CD4-positive, alpha-beta T cell treated with Interleukin-15 for 4 hours (primary cell): ENCODE measurements around the gene MED12L.

ENCODE experiments used
- DNase-seq: peaks from one replicate; pipeline ENCODE4 v3.0.0-alpha.2; 2020; ENCODE audit warnings: low spot score

The MED12L gene

DNA sequence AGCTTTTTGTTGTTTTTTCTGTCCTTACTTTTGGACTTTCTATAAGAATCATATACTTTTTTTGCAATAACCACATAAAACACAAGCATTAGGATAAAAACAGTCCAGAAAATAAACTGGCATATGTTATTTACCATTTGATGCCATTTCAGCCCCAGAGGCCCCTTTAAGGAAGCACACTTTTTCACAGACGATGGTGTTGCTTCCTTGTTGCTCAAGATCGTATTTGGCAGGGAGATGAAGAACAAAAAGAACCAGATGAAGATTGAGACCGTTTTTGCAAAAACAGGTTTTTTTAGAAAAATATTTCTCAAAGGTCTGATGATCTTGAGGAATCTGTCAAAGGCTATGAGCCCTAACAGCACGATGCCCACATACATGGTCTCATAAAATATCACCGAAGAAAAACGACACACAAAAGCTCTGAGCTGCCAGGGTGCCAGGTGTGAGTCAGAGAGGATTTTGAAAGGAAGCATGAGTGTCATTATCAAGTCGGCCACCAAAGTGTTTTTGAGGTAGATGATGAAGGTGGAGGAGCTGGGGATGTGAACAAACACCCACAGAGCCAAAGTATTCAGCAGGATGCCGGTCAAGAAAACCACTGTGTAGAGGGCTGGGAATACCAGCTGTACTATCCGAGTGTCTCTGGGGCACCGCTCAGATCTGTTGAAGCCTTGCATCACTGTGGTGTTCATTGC is 243.0 kb downstream of the MED12L start:
- DNase-seq, result peak; percentile 27

- no peak for DNase-seq
Observed at GRCh38 chr3:151329363-151329762, 243.9 kb downstream of the MED12L start, which contains the start of gene P2RY13. TSS of gene P2RY13 (minus strand) at chr3:151329549. CDS start at chr3:151329528, 21 bp downstream.

DNA sequence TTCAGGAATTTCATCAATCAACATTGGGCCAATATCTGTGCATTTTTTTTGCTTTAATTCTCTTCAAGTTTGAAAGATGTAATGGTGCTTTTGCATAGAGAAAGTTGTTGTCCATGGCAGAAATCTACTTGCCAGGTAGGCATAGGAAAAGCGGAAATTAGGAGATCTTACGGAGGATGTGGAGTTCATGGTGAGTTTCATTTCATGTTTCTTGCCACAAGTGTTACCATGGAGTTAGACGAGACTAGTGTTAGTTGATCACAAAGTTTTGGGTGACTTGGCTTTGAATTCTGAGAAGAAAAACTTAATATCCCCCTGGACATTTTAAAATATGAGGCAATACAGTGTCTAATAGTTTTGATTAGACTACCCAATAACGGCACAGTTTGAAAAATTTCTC is 244.9 kb downstream of the MED12L start:
- DNase-seq, result no peak

DNA sequence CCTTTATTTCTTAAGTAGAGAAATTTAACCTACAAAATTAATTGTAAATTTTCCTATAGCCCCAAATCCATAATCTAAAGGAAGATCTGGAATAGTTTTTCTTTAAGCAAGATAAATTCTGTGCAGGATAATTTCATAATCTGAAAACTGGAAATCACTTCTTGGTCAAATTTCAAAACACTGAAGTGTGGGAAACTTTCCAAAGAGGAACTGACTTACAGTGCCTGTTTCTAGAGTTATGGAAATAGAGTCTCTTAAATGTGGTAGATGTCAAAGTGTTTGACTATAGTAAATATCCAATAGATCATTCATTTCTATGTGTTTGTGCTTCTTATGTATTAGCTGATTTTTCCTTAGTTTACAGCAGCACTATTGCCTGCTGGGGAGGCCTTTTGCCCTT is 245.4 kb downstream of the MED12L start:
- DNase-seq, result no peak

DNA sequence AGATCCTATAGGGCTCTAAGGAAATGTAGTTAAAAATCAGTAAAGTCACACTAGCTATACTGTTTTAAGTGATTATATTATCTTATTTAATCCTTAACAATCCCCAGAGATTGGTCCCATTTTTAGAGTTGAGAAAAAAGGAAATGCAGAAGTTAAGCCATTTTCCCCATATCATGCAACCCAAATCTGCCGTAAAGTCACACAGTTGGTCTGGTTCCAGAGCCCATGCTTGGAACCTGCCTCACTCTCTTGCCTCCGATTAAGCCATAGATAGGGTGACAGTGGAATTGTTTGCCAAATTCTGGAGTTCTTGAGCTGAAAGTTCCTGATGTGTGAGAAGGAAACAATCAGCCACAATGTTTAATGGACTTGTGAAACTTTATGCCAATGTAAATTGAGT is 246.2 kb downstream of the MED12L start:
- no peak for DNase-seq

DNA sequence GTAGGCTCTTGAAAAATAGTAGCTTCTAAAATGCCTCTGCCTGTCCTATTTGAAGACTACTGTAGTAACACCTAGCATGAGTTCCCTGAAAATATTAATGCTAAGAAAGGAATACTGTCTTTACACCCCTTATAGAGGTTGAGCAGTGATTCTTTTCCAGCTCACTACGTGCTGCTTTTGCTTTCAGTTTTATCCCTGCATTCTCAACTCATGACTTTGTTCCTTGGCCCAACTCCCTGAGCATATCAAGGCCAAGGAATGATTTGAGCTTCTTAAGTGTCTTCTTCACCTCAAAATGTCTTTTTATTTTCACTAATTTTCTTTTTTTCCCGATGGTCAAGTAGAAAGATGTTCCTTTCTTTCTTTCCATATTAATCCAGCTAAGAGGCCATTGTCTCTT is 260.4 kb downstream of the MED12L start:
- DNase-seq, result no peak

DNA sequence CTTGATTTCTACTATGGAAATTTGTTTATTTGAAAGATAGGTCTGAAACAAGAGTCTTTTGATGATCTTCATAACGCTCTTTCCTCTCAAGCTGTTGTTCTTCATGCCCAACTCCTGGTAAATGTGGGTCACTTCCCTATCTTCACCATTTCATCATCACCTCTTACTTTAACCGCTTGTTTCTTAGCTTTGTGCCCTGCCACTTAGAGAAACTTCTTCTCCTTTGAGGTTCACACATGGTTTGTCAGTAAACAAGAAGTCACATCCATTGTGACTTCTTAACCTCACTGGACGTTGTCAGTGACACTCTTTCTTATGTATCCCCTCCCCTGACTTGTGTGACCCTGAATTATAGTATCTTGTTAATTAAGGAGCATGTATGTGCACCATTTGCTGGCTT is 260.8 kb downstream of the MED12L start:
- no peak for DNase-seq

DNA sequence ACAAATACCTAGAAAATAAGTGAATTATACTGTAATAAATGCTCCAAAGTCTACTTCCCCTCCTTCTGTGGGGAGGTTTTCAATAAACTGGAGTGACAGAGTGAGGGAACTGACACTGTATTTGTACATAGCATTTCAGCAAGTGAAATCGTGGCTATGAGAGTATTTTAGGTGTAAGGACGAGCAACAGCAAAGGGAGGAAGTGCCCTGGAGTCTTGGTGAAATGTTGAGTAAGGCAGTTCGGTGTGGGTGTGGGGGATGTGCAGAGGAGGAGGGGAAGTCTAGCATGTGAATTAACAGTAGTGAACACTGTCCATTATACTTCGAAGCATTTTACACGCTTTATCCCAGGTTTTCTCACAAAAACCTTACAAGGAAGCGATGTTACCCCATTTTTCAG is 262.0 kb downstream of the MED12L start:
- DNase-seq, result no peak

DNA sequence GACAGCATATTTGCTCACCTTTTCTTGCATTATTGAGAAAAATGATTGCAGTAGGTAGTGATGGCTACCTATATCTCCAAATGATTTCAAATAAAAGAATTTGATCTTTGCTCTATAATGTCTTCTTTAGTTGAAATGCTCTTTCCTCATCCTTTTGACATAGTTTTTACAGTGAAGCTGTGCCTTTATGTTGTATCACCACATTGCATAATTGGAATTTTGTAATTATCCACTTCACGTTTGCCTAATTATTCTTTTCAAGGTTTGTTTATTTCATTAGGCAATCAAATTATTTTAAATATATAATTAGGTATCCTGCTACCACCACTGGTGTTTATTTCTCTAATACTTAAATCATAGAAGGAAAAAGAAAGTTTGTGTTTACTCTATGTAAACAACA is 265.2 kb downstream of the MED12L start:
- DNase-seq, result no peak

- no peak for DNase-seq
Observed at GRCh38 chr3:151351219-151351618, 265.8 kb downstream of the MED12L start.

GRCh38 chr3:151351648-151352047 is 266.2 kb downstream of the MED12L start:
- no peak for DNase-seq

DNA sequence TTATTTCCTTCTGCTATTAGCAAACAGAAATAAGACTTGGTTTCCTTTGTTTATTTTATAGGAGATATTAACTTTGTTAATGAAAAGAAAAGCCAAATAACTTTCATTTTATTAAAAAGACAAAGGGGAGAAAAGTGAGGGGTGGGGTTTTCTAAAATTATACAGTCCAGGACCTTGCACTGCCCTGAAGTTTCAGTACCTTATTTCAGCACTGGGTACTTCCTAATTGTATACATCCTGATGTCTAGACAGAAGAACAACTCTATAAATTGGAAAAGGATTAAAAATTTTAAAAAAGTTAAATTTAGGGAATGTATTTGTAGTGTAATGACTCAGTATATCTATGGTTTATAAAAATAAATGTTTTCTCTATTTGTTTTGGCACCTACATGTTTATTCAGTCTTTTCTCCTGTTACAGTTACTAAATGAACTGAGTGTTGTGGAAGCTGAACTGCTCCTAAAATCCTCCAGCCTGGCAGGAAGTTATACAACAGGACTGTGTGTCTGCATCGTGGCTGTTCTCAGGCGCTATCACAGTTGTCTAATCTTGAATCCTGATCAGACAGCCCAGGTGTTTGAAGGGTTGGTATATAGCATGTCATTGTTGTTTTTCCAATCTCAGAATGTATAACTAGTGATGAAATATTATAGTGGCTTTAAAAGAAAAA is 271.5 kb downstream of the MED12L start:
- DNase-seq, result no peak

- no peak for DNase-seq
Observed at GRCh38 chr3:151357463-151357850, 272.0 kb downstream of the MED12L start.

DNA sequence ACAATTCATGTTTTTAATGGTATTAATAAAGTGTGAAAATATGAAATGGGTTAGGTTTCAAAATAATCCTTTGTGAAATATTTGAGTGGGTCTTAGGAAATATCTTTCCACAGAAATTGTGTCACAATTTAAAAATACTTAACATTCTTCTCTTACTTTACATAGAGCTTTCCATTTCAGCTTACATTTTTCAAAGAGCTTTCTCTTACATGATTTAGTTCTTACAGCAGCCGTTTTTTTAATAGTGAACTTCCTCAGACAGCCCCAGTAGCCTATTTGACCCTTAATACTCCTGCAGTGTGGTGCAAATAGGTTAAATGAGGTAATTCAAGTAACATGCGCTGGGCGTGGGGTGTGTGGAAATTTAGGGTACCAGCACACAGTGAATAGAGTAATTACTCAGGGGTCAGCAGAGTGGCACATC is 277.3 kb downstream of the MED12L start:
- no peak for DNase-seq

- DNase-seq, result no peak
Observed at GRCh38 chr3:151366993-151367392, 281.5 kb downstream of the MED12L start.

- DNase-seq, result no peak
Observed at GRCh38 chr3:151367448-151367847, 282.0 kb downstream of the MED12L start.

- no peak for DNase-seq
Observed at GRCh38 chr3:151371526-151371925, 286.1 kb downstream of the MED12L start.

- DNase-seq, result no peak
Observed at GRCh38 chr3:151372063-151372820, 286.8 kb downstream of the MED12L start.

GRCh38 chr3:151377768-151378385 is 292.4 kb downstream of the MED12L start:
- no peak for DNase-seq

- DNase-seq, result no peak
Observed at GRCh38 chr3:151379083-151379734, 293.7 kb downstream of the MED12L start.

- DNase-seq, result no peak
Observed at GRCh38 chr3:151382671-151383070, 297.2 kb downstream of the MED12L start.

- no peak for DNase-seq
Observed at GRCh38 chr3:151383111-151383510, 297.6 kb downstream of the MED12L start.
